ENCODE results near the gene ARID4B. TPM values are rescaled to one million over a fixed set of nuclear protein-coding genes. Genes with fewer than 3 reads are reported as not detected.

Gene ARID4B
- total RNA-seq, 6 experiments from 2014 or later = 19.4 to 22.8 (median 20.5) TPM

GRCh38 chr1:235129774-235130570, 198.0 kb downstream of the ARID4B start:
- H3K27ac Mint-ChIP-seq = peak overlapping the region; percentile 98
- peaks cover 17% of the 10 kb centered on the region for H3K4me1 Mint-ChIP-seq (ENCODE audit: low read depth)
- DNase-seq = no peak
- no peak for TF ChIP-seq CTCF (IDR thresholded peaks at IDR 0.05)
- H3K36me3 Mint-ChIP-seq (ENCODE audit: low read depth) = peaks cover 56% of the 10 kb centered on the region
- no peaks in the 10 kb centered on the region for H3K9me3 Mint-ChIP-seq
- no peak overlapping the region for H3K4me3 Mint-ChIP-seq
- peaks cover 2% of the 10 kb centered on the region for H3K27me3 Mint-ChIP-seq (ENCODE audit: insufficient read depth)

- peak; percentile 98 for DNase-seq
- Mint-ChIP-seq H3K36me3 (ENCODE audit: low read depth) (peaks cover 54% of the 10 kb centered on the region), H3K27ac (peak within 1 kb of the TSS; percentile 98), H3K9me3 (no peaks in the 10 kb centered on the region), H3K4me1 (ENCODE audit: low read depth) (peaks cover 24% of the 10 kb centered on the region), H3K27me3 (ENCODE audit: insufficient read depth) (peaks cover 2% of the 10 kb centered on the region), H3K4me3 (peak within 1 kb of the TSS; percentile 98)
- peak; percentile 26; the same call in 1 of the 2 replicates for TF ChIP-seq CTCF (IDR thresholded peaks at IDR 0.05)
Measured at GRCh38 chr1:235128456-235129328, 199.3 kb downstream of the ARID4B start, which contains the start of gene TOMM20. Gene TOMM20 (minus strand): TSS chr1:235128837. CDS start chr1:235128715, 122 bp downstream.

- DNase-seq = no peak
- H3K9me3 Mint-ChIP-seq = no peaks in the 10 kb centered on the region
- H3K36me3 Mint-ChIP-seq (ENCODE audit: low read depth) = peaks cover 51% of the 10 kb centered on the region
- peaks cover 2% of the 10 kb centered on the region for H3K27me3 Mint-ChIP-seq (ENCODE audit: insufficient read depth)
- TF ChIP-seq CTCF (IDR thresholded peaks at IDR 0.05) = no peak
- peaks cover 32% of the 10 kb centered on the region for H3K4me1 Mint-ChIP-seq (ENCODE audit: low read depth)
- H3K4me3 Mint-ChIP-seq = peak overlapping the region; percentile 98
- peak overlapping the region; percentile 98 for H3K27ac Mint-ChIP-seq
Measured at GRCh38 chr1:235127732-235128455, 200.1 kb downstream of the ARID4B start.

GRCh38 chr1:235127203-235127602, 200.8 kb downstream of the ARID4B start:
- TF ChIP-seq CTCF (IDR thresholded peaks at IDR 0.05) = no peak
- no peak for DNase-seq
- Mint-ChIP-seq H3K4me1 (ENCODE audit: low read depth) (peaks cover 39% of the 10 kb centered on the region), H3K4me3 (peak overlapping the region; percentile 98), H3K36me3 (ENCODE audit: low read depth) (peaks cover 46% of the 10 kb centered on the region), H3K9me3 (no peaks in the 10 kb centered on the region), H3K27me3 (ENCODE audit: insufficient read depth) (peaks cover 2% of the 10 kb centered on the region), H3K27ac (peak overlapping the region; percentile 98; the same call in 1 of the 2 replicates)

- Mint-ChIP-seq H3K4me1 (ENCODE audit: low read depth) (peaks cover 45% of the 10 kb centered on the region), H3K27me3 (ENCODE audit: insufficient read depth) (peaks cover 2% of the 10 kb centered on the region; the same call in 1 of the 2 replicates), H3K27ac (no peak overlapping the region), H3K4me3 (peak overlapping the region; percentile 21; the same call in 1 of the 2 replicates), H3K9me3 (no peaks in the 10 kb centered on the region), H3K36me3 (ENCODE audit: low read depth) (peaks cover 47% of the 10 kb centered on the region)
- DNase-seq = no peak
- no peak for TF ChIP-seq CTCF (IDR thresholded peaks at IDR 0.05)
Measured at GRCh38 chr1:235124665-235125064, 203.3 kb downstream of the ARID4B start.

Measured in HFFc6 (cell line).